ENCODE results near the gene CAPN1.

The CAPN1 gene

GRCh38 chr11:65204646-65205601 is 23.2 kb downstream of the CAPN1 start:
- DNase-seq, result peak; percentile 25

- no peak for DNase-seq
Observed at GRCh38 chr11:65205602-65205967, 23.9 kb downstream of the CAPN1 start.

- no peak for DNase-seq
Observed at GRCh38 chr11:65206441-65206841, 24.7 kb downstream of the CAPN1 start.

- no peak for DNase-seq
Observed at GRCh38 chr11:65206901-65207300, 25.2 kb downstream of the CAPN1 start.

GRCh38 chr11:65207918-65208784 is 26.4 kb downstream of the CAPN1 start:
- no peak for DNase-seq

GRCh38 chr11:65208785-65209710 is 27.3 kb downstream of the CAPN1 start:
- DNase-seq, result no peak

GRCh38 chr11:65209711-65210360 is 28.1 kb downstream of the CAPN1 start:
- no peak for DNase-seq

- no peak for DNase-seq
Observed at GRCh38 chr11:65210361-65210731, 28.6 kb downstream of the CAPN1 start.

GRCh38 chr11:65210748-65211147 is 29.0 kb downstream of the CAPN1 start:
- no peak for DNase-seq

- DNase-seq, result no peak
Observed at GRCh38 chr11:65211293-65212105, 29.8 kb downstream of the CAPN1 start.

- DNase-seq, result no peak
Observed at GRCh38 chr11:65212226-65212801, 30.6 kb downstream of the CAPN1 start.

- peak; percentile 78 for DNase-seq
Observed at GRCh38 chr11:65213322-65214211, 31.8 kb downstream of the CAPN1 start.

GRCh38 chr11:65214212-65214845 is 32.6 kb downstream of the CAPN1 start:
- no peak for DNase-seq

- no peak for DNase-seq
Observed at GRCh38 chr11:65215441-65216076, 33.8 kb downstream of the CAPN1 start.

GRCh38 chr11:65216830-65217229 is 35.1 kb downstream of the CAPN1 start:
- no peak for DNase-seq

- DNase-seq, result no peak
Observed at GRCh38 chr11:65217441-65218423, 36.0 kb downstream of the CAPN1 start.

- no peak for DNase-seq
Observed at GRCh38 chr11:65218446-65218845, 36.7 kb downstream of the CAPN1 start.

- no peak for DNase-seq
Observed at GRCh38 chr11:65219930-65220213, 38.1 kb downstream of the CAPN1 start.
